Measurements from ENCODE around the gene LEPR. TPM values are rescaled to one million over a fixed set of nuclear protein-coding genes. Genes with fewer than 3 reads are reported as not detected.

Gene LEPR
- total RNA-seq, 1 experiment from 2014 or later: 1.6 TPM

- Histone ChIP-seq H3K9me3 (ENCODE audit: low read depth, low read length, poor library complexity, severe bottlenecking) (no peaks in the 10 kb centered on the region), H3K27me3 (replicated peaks; ENCODE audit: insufficient read depth, low read depth, low read length, poor library complexity) (peaks cover 5% of the 10 kb centered on the region), H3K4me3 (ENCODE audit: low read depth, low read length, poor library complexity, severe bottlenecking) (no peak overlapping the region), H3K4me1 (ENCODE audit: insufficient read depth, low read length, poor library complexity, severe bottlenecking) (no peaks in the 10 kb centered on the region), H3K36me3 (ENCODE audit: insufficient read depth, low read length, poor library complexity, severe bottlenecking) (no peaks in the 10 kb centered on the region), H3K27ac (ENCODE audit: low read depth, low read length, poor library complexity, severe bottlenecking) (no peak overlapping the region)
- CTCF ChIA-PET: no interaction called here
- TF ChIP-seq CTCF (conservative IDR thresholded peaks at IDR 0.05; ENCODE audit: low read depth, low read length) (no peak), EZH2 (IDR thresholded peaks at IDR 0.05; ENCODE audit: borderline replicate concordance, low read depth, low read length, poor library complexity, severe bottlenecking) (no peak)
- DNase-seq (ENCODE audit: low spot score): no peak
- no TSS peak for BruUV-seq (replicated peaks)
- intact Hi-C loops (cut with micrococcal nuclease; ENCODE audit: unreplicated experiment): no loop called here
- POLR2A ChIA-PET (ENCODE audit: low non-redundant PET): no interaction called here
These were observed 7.5 kb upstream of the LEPR start for GRCh38 chr1:65412984-65413375.

- H3K27ac ChIP-seq (ENCODE audit: low read depth, low read length, poor library complexity, severe bottlenecking): no peak overlapping the region
- no TSS peak for BruUV-seq (replicated peaks)
- H3K36me3 ChIP-seq (ENCODE audit: insufficient read depth, low read length, poor library complexity, severe bottlenecking): no peaks in the 10 kb centered on the region
- peaks cover 4% of the 10 kb centered on the region for H3K4me1 ChIP-seq (ENCODE audit: insufficient read depth, low read length, poor library complexity, severe bottlenecking)
- H3K9me3 ChIP-seq (ENCODE audit: low read depth, low read length, poor library complexity, severe bottlenecking): no peaks in the 10 kb centered on the region
- ChIA-PET CTCF (no interaction called here), POLR2A (ENCODE audit: low non-redundant PET) (no interaction called here)
- intact Hi-C loops (cut with micrococcal nuclease; ENCODE audit: unreplicated experiment): no loop called here
- peaks cover 5% of the 10 kb centered on the region for H3K27me3 ChIP-seq (replicated peaks; ENCODE audit: insufficient read depth, low read depth, low read length, poor library complexity)
- DNase-seq (ENCODE audit: low spot score): no peak
- no peak overlapping the region for H3K4me3 ChIP-seq (ENCODE audit: low read depth, low read length, poor library complexity, severe bottlenecking)
- TF ChIP-seq EZH2 (IDR thresholded peaks at IDR 0.05; ENCODE audit: borderline replicate concordance, low read depth, low read length, poor library complexity, severe bottlenecking) (no peak), CTCF (conservative IDR thresholded peaks at IDR 0.05; ENCODE audit: low read depth, low read length) (no peak)
These were observed 5.9 kb upstream of the LEPR start for GRCh38 chr1:65414538-65414937.

- intact Hi-C loops (cut with micrococcal nuclease; ENCODE audit: unreplicated experiment): no loop called here
- H3K27me3 ChIP-seq (replicated peaks; ENCODE audit: insufficient read depth, low read depth, low read length, poor library complexity): peaks cover 5% of the 10 kb centered on the region
- H3K36me3 ChIP-seq (ENCODE audit: insufficient read depth, low read length, poor library complexity, severe bottlenecking): no peaks in the 10 kb centered on the region
- POLR2A ChIA-PET (ENCODE audit: low non-redundant PET): no interaction called here
- TF ChIP-seq CTCF (conservative IDR thresholded peaks at IDR 0.05; ENCODE audit: low read depth, low read length) (no peak), EZH2 (IDR thresholded peaks at IDR 0.05; ENCODE audit: borderline replicate concordance, low read depth, low read length, poor library complexity, severe bottlenecking) (no peak)
- no peak for DNase-seq (ENCODE audit: low spot score)
- no peak overlapping the region for H3K27ac ChIP-seq (ENCODE audit: low read depth, low read length, poor library complexity, severe bottlenecking)
- H3K4me3 ChIP-seq (ENCODE audit: low read depth, low read length, poor library complexity, severe bottlenecking): no peak overlapping the region
- CTCF ChIA-PET: no interaction called here
- peaks cover 5% of the 10 kb centered on the region for H3K4me1 ChIP-seq (ENCODE audit: insufficient read depth, low read length, poor library complexity, severe bottlenecking)
- H3K9me3 ChIP-seq (ENCODE audit: low read depth, low read length, poor library complexity, severe bottlenecking): no peaks in the 10 kb centered on the region
- BruUV-seq (replicated peaks): no TSS peak
These were observed 3.7 kb upstream of the LEPR start for GRCh38 chr1:65416767-65417166.

Data from A673 (cell line).